NCI-H2196 (cell line): ENCODE results near the gene COTL1.

Experiments used
- DNase-seq: peaks from one replicate; lab custom pipeline; 2025; ENCODE audit not compliant: unreplicated experiment; lab: John Stamatoyannopoulos, UW

COTL1 gene

GRCh38 chr16:84597931-84598351 is 19.9 kb downstream of the COTL1 start:
- no peak for DNase-seq

DNA sequence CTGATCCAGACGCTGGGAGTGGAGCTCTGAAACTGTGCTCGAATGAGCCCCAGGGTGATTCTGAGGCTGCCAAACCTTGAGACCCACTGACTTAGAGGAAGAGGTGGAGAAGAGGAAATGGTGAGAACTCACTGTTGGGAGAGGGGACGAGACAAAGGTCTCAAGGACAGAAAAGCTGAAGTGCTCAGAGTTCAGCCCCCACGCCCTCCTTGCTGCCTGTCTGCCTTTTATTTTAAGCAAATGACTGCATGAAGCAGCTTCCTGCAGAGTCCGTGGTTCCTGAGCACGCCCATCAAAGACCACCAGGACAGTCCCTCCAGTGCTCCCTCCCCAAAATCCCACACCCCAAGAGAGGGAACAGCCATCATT is 20.4 kb downstream of the COTL1 start:
- DNase-seq: no peak

DNA sequence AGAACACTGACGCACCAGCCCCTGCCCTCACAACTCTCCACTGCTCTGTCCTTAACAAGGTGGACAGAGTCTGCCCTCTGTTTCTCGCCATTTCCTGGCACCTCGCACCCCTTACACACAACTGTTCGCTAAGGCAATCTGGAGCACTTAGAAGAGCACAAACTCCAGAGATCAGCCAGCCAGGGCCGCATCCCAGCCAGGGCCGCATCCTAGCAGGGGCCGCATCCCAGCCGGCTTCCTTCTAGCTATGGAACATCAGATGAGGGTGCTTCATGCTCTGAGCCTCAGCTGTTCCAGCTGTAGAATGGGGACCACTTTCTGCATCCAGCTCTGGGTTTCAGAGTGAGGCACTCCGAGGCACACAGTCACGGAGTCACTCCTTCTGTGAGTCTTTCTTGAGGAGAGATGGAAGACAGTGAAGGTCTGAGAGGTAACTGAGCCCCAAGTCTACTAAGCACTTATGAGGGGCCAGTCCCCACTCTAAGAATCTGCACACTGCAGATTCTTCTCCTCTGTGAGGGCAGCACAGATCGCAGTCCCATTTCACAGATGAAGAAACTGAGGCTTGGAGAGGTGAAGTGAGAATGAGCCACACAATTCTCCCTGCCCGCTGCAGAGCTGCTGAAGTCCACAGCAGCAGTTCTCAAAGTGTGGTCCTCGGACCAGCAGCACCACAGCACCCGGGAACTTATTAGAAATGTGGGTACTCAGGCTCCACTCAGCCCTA is 20.9 kb downstream of the COTL1 start:
- no peak for DNase-seq

DNA sequence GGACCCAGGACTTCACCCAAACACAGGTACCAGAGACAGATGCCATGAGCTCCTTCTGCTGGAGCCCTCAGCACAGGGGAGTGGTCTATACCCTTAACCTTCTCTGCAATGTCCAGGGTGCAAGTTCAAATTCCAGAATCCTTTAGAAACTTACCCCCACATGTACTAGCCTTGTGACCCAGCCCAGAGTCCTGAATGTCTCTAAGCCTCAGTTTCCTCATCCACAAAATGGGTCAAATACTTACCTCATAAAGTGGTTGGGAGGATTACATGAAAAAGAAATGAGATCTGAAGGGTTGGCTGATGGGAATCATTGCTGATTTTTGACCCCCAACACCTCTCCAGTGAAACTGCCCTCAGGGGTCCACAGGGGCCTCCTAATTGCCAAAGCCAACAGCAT is 21.7 kb downstream of the COTL1 start:
- DNase-seq: no peak

DNA sequence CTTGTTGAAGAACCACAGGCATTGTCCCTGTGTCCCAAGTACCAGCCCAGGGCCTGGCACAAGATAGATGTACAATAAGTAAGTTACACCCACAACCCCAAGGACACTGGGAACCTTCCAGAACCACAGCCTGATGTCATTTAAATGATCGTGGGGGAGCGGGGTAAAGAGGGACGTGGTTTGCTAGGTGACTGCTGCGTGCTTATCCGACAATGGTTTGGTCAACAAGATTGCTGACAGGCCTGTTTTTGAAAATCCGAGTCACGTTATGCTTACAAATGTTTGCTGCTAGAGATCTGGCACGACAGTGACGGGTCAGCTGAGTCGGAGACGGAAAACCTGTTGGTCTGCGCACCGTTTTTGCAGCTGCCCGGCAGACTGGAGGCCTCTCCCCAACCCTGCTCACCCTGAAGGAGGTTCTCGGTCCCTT is 22.8 kb downstream of the COTL1 start:
- DNase-seq: no peak

GRCh38 chr16:84594725-84595038 is 23.2 kb downstream of the COTL1 start:
- DNase-seq: no peak

DNA sequence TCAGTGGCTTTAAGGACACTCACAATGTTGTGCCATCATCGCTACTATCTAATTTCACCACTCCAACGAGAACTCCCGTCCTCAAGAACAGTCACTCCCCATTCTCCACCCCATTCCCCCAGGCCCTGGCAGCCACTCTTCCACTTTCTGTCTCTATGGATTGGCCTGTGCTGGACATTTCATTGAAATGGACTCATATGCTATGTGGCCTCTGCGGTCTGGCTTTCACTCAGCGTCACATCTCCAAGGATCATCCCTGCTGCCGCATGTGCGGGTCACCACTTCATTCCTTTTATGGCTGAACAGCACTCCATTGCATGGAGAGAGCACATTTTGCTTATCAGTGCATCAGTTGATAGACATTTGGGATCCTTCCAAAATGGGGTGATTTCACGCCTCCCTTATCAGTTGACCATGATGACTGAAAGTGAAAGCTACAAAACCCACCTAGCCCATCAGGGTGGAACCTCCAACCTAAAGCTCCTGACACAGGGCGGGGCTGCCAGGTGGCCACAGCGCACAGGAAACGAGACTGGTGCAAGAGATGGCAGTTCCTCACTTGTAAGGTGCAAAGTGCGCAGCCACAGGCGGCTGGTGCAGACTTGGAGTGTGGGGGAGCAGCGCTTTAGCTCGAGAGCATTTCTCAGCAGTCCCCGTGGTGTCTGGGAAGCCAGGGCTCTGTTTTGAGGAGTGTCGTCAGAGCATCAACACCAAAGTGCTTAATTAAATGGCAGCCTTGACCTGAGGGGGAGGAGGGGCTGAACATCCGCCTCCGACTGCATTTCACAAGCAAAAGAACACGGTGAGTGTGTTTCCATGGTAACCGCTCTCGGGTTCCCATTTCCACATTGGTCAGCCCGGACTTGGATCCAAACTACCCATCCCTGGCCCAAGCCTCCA is 23.8 kb downstream of the COTL1 start:
- no peak for DNase-seq

DNA sequence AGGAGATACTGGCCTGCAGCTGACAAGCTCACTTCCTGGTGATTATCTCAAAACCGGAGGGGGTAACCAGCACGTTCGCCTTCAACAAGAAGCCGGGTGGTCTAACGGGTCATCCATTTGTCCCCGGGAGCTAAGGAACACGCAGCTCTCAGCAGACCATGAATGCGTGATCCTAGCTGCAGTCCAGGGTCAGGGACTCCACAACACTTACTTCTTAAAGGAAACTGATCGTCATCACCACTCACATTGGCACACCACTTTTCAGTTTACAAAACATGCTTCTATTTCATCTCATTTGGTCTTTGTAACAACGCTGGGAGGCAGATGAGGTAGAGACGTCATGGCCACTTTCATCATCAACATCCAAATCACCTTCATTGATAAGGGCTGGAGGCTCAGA is 25.2 kb downstream of the COTL1 start:
- DNase-seq: no peak

DNA sequence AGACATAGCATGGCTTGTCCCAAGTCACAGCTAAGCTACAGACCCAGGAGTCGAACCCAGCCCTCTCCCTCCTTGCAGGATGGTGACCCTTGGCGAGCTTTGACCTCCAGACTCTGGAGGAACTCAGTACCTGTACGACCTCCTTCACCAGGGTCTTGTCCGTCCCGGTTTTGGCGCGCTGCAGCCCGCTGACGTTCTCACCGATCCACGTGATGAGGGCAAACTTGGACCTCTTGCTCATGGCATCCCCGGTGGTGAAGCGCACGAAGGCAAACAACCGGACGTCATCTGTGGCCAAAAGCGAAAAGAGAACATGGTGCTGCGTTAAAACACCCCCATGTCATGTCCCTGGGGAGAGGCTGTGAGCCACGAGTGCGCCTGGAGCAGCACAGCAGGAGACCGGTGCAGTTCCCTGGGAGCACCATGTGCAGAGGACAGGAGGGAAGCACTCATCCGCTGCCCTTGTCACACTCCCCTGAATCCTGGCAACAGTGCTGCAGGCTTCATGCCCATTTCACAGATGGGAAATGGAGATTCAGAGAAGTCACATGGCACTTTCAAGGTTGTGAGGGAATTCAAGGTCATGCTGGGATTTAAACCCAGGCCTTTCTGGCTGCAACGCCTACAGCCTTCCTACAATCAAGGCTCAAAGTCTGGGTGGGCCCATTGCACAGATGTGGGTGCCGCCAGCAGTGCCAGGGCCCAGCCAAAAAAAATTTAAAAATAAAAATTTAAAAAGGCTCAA is 27.7 kb downstream of the COTL1 start:
- no peak for DNase-seq

GRCh38 chr16:84588991-84589390 is 28.9 kb downstream of the COTL1 start:
- no peak for DNase-seq

- no peak for DNase-seq
Observed at GRCh38 chr16:84585886-84586285, 32.0 kb downstream of the COTL1 start.

DNA sequence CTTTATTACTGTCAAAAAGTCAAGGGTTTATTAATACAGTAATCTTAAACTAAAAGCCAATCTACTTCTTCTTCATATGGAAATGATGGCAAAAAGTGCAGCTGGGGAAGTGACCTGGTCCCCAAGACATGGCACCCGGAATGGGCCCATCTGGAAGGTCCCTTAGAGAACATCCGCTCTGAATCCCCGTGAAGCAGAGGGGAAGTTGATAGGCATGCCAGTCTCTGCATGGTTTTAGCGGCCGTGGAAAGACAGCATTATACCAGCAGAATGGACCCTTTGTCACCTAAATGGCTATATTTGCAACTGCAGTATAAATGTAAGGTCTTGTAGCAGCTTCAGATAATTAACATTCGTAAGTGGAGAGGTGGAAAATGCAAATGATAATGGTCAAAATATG is 32.4 kb downstream of the COTL1 start:
- no peak for DNase-seq

- no peak for DNase-seq
Observed at GRCh38 chr16:84584678-84585077, 33.2 kb downstream of the COTL1 start.

GRCh38 chr16:84583995-84584394 is 33.9 kb downstream of the COTL1 start:
- no peak for DNase-seq

GRCh38 chr16:84582958-84583516 is 34.8 kb downstream of the COTL1 start:
- no peak for DNase-seq

GRCh38 chr16:84581158-84581557 is 36.7 kb downstream of the COTL1 start:
- no peak for DNase-seq

DNA sequence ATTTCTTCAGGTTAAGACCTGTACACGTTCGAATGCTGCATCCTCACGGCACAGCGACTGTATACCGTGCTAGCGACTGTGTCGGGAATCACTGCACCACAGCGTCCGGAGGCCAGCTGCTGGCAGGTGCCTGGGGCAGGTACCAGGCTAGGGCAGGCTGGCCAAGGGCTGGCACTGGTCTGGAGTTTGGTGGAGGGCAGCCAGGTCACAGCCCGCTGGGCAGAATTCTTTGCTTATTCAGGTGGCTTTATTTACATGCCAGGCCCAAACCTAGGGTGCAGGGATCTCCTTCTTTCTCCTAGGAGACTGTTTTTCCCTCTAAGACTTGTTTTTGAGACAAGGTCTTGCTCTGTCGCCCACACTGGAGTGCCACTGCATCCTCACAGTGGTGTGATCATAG is 37.9 kb downstream of the COTL1 start:
- DNase-seq: no peak

DNA sequence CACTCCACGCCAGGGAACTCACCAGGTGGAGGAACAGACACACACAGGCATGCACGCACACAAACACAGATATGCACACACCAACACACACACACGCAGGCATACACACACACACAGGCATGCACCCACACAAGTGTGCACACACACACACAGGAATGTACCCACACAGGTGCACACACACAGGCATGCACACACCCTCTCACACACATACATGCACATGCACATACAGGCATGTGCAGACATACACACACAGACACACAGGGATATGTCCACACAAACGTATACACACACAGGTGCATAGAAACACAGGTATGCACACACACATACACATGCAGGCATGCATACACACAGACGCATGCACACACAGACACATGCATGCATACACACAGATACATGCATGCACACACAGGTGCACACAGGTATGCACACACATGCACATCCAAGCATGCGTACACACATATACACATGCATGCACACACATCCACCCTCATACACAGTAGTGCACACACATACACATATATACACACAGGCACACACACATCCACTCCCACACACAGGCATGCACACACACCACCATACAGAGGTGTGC is 39.2 kb downstream of the COTL1 start:
- no peak for DNase-seq

DNA sequence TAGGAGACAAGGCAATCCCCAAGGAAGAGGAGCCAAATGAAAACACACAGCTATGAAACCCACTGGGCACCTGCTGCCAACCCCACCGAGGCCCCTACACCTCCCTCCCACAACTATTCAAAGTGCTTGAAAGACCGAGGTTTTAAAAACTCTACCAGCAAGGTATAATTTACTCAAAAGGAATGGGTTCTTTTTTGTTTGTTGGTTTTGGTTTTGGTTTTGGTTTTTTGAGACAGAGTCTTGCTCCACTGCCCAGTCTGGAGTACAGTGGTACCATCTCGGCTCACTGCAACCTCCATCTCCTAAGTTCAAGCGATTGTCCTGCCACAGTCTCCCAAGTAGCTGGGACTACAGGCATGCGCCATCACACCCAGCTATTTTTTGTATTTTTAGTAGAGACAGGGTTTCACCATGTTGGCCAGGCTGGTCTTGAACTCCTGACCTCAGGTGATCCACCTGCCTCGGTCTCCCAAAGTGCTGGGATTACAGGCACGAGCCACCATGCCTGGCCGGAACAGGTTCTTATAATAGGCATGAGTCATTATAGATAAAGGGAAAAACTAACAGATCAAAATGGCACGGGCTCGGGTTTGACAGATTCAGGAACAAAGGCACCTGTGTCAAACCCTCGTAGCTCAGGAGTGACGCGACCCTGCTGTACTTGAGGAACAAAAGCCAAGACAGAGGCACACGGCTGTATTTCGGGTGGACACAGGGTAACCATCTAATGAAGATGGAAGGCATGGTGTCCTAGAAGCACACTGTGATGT is 40.7 kb downstream of the COTL1 start:
- no peak for DNase-seq

DNA sequence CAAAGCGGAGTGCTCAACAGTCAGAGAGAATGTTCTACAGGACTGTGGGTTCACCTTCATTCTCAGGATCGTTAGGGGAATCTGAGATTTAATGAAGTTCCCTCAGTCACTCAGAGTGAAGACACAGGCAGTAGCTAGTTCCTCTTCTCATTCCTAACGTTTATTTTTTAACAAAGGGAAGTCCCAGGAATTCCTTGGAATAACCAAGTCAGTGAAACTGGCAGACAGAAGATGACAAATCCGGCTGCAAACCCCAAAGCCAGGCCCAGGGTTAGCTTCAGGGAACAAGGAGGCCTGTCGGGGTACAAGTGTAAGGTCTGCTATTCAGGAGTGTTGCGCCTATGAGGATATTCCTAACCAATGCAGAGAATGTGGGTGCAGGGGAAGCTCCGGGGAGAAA is 42.0 kb downstream of the COTL1 start:
- no peak for DNase-seq
